HG02759 (cell line): ENCODE results near the gene PFN4.
"Not testable (repeated sequence)": the region's sequence is repeated elsewhere in the genome, so short reads cannot be mapped to it uniquely, and the experiment has no call there.

Experiments used
- ATAC-seq: cut with Tn5 transposase; IDR thresholded peaks from one replicate; pipeline ENCODE4 v1.9.1; 2021; ENCODE audit warnings: mild to moderate bottlenecking, moderate library complexity; ENCODE audit not compliant: unreplicated experiment

The PFN4 gene

DNA sequence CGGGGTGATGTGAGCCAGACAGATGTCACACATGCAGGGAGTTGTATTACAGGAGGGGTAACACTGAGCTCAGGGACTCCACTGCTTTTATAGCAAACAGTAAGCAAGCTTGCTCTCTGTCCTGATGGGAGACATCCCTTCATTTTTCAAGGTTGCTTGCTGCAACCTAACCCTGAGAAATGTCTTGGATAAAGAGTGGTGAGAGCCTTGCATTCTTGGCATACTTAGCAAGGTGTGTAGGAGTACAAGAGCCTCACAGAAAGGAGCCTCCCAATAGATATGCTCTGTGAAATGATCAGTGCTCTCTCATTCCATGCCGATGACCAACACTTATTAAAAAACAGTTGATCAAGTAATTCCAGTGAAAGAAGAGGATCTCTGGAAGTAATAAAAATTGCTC is 8.1 kb downstream of the PFN4 start:
- ATAC-seq = no peak

DNA sequence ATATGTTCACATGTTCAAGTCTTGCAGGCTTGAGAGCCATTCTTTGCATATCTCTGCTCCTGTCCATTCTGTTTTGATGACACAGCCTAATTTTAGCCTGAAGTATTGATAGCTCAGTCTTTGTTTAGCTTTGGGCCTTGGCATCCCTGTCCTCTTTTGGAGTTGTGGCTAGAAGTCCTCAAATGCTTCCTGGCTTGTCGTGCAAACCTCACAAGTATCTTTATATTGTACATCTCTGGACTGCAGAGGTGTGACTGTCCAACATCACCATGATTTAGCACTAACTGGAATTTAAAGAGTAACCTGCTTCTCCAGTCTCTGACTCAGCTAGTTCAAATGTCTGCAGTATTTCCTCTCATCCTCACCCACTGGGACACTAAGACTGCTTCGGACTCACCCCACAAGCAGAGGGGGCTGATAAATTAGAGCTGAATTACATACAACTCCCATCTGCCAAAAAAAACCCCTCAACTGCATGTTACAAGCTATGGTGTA is 11.7 kb downstream of the PFN4 start:
- ATAC-seq = no peak

GRCh38 chr2:24110660-24111303 is 12.4 kb downstream of the PFN4 start:
- ATAC-seq = no peak

- not testable (repeated sequence) for ATAC-seq
Measured at GRCh38 chr2:24109431-24109830, 13.7 kb downstream of the PFN4 start.

DNA sequence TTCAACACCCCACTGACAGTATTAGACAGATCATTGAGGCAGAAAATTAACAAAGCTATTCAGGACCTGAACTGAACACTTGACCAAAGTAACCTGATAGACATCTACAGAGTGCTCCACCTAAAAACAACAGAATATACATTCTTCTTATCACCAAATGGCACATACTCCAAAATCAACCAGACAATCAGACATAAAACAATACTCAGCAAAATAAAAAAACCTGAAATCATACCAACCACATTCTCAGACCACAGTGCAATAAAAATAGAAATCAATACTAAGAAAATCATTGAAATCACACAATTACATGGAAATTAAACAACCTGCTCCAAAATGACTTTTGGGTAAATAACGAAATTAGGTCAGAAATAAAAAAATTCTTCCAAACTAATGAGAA is 15.8 kb downstream of the PFN4 start:
- ATAC-seq = no peak

DNA sequence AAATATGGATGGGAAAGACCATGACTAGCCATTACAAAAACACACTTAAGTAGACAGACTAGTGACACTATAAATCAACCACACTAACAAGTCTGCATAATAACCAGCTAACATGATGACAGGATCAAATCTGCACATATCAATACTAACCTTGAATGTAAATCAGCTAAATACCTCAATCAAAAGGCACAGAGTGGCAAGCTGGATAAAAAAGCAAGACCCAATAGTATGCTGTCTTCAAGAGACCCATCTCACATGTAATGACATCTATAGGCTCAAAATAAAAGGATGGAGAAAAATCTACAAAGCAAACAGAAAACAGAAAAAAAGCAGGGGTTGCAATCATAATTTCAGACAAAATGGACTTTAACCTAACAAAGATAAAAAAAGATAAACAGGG is 16.3 kb downstream of the PFN4 start:
- ATAC-seq = no peak

DNA sequence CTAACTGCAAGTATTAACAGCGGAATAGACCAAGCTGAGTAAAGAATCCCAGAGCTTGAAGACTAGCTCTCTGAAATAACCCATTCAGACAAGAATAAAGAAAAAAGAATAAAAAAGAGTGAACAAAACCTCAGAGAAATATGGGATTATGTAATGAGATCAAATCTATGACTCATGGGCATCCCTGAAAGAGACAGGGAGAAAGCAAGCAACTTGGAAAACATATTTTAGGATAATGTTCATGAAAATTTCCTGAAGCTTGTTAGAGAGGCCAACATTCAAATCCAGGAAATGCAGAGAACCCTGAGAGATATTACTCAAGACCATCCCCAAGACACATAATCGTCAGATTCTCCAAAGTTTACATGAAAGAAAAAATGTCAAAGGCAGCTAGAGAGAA is 17.3 kb downstream of the PFN4 start:
- ATAC-seq = no peak

DNA sequence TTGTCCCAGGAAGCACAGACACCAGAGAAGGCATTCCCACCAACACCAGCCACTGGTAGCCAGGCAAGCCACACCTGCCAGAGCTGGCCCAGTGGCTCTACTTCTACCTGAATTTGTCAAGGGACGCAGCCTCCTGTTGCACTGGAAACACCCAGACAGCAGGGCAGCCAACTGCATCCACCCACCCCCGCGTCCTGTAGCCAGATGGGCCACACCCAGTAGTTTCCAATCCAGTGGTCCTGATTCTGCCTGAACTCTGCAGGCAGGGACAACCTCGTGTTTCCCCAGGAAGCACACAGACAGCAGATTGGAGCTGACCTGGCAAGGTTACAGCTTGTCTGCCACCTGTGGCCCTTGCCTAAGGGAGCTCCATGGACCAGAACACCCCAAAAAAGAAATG is 18.2 kb downstream of the PFN4 start:
- no peak for ATAC-seq

- no peak for ATAC-seq
Measured at GRCh38 chr2:24104110-24104650, 19.0 kb downstream of the PFN4 start.

DNA sequence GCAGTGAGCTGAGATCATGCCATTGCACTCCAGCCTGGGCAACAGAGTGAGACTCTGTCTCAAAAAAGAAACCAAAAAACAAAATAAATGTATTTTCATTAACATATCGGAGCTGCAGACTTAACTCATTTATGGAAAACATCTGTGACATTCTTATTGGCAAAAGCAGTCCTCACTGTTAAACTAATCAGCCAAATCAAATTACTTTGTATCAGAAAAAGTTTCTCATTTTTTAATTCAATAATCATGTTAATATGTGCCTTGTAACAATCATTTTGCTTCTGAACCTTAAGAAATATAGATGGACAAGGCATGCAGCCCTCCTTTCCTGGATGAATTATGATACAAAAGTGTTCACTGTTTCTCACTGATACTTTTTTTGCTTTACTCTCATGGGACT is 20.5 kb downstream of the PFN4 start:
- no peak for ATAC-seq

DNA sequence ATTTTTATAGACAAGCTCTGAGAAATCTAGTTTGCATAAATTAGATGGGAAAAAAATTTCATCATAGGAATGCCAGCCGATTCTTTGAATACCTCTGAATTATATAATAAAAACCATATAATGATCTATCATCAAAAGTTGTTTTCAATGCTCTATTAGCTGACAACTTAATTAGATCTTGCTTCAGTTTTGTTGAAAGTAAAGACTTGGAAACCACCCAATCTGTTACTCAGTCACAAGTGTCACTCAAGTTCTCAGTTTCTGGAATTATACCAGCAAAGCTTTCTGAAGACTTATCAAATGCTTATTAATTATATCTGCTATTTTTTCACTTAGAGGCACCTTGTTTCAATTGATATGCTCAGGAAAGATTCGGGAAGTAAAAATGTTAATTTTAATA is 21.1 kb downstream of the PFN4 start:
- no peak for ATAC-seq

DNA sequence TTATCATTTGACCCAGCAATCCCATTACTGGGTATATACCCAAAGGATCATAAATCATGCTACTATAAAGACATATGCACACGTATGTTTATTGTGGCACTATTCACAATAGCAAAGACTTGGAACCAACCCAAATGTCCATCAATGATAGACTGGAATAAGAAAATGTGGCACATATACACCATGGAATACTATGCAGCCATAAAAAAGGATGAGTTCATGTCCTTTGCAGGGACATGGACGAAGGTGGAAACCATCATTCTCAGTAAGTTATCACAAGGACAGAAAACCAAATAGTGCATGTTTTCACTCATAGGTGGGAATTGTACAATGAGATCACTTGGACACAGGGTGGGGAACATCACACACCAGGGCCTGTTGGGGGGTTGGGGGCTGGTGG is 22.4 kb downstream of the PFN4 start:
- ATAC-seq = not testable (repeated sequence)

- ATAC-seq = not testable (repeated sequence)
Measured at GRCh38 chr2:24095171-24095677, 27.9 kb downstream of the PFN4 start.

- ATAC-seq = not testable (repeated sequence)
Measured at GRCh38 chr2:24093270-24093669, 29.9 kb downstream of the PFN4 start.

GRCh38 chr2:24088821-24089359 is 34.2 kb downstream of the PFN4 start:
- ATAC-seq = no peak

DNA sequence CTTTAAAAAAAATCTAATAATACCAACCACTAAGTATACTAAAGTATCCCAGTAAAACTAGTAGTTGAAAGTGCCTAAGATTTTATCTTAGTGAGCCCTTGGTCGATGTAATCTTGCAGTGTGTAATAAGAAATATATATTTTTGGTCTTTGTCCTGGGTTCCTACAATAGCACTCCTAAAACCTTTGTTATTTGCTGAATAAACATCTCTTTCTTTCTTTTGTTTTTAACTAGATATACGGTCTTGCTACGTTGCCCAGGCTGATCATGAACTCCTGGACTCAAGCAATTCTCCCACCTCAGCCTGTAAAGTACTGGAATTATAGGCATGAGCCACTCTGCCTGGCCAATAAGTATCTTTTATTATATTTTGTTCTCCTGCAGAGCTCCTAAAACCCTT is 36.1 kb downstream of the PFN4 start:
- ATAC-seq = no peak

- no peak for ATAC-seq
Measured at GRCh38 chr2:24086241-24086640, 36.9 kb downstream of the PFN4 start.

DNA sequence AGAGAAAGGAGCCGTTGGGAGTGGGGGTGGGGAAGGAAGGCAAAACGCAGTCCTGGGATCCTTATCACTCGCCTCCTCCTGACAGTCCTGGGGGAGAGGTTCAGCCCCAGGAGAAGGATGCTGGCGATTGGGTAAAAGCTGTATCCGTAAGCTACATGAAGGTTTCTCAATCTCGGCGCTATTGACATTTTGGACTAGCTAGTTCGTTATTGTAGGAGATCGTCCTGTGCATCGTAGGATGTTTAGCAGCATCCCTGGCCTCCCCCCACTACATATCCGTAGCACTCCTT is 38.0 kb downstream of the PFN4 start:
- ATAC-seq = no peak

GRCh38 chr2:24084386-24085199 is 38.5 kb downstream of the PFN4 start, which contains the start of gene TP53I3:
Gene TP53I3, minus strand, starts transcription at chr2:24084834. Its CDS starts 508 bp downstream, at chr2:24084326.
- peak; percentile 85 for ATAC-seq

DNA sequence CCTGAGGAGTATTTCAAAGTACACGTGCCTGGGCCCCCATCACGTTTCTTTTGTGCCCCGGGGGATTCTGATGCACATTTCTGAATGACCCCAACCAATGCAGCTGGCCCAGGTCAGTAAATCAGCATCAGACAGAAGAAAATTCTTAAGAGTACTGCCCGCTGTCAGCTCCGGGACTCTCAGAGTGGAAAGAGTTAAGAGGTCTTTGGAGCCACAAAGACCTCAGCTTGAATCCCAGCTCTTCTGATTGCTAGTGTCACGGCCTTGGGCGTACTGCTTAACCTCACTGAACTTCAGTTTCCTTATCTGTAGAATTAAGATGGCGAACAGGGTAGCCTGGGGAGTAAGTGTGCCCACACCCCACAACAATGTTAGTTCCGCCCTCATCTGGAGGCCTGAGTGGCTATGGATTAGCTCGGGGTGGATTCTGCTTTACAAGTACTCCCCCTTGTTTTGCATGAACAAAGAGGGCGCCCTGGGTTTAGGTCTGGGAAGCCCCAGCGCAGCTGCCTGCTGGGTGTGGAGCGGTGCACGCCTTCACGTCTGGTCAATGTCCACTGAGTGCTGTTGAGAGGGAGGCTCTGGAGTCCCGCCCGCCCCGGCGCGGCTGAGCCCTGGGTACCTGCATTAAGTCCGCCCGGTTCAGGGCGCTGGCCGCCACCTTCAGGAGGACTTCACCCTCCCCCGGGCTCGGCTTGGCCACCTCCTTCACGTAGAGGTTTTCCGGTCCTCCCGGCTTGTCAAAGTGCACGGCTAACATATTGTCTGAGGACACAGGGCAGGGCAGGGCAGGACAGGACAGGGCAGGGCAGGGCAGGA is 39.4 kb downstream of the PFN4 start:
- ATAC-seq = peak; percentile 74
